Fibroblast of lung (primary cell): ENCODE results near the gene ALMS1. TPM values are rescaled to one million over a fixed set of nuclear protein-coding genes. Genes with fewer than 3 reads are reported as not detected.

Experiments used
- DNase-seq, 2 donors: peaks; one replicate each; pipeline versions ENCODE4 v3.0.0 to v3.0.0-alpha.2; 2010; ENCODE audit warnings: low read depth in 2 of 2
- H2AFZ ChIP-seq: 2 replicates; pipeline ENCODE4 v1.5.1; 2012; ENCODE audit warnings: low read length, control low read depth, inconsistent platforms
- H3K27ac ChIP-seq: 2 replicates; pipeline ENCODE4 v1.5.1; 2011; ENCODE audit warnings: low read length, control low read depth; ENCODE audit not compliant: insufficient read depth
- H3K27me3 ChIP-seq: 2 replicates; pipeline ENCODE4 v1.5.1; 2011; ENCODE audit warnings: mild to moderate bottlenecking, low read length; ENCODE audit not compliant: control insufficient read depth, insufficient read depth
- H3K36me3 ChIP-seq: 2 replicates; pipeline ENCODE4 v1.5.1; 2011; ENCODE audit warnings: low read length; ENCODE audit not compliant: control insufficient read depth, insufficient read depth
- H3K4me1 ChIP-seq: 2 replicates; pipeline ENCODE4 v1.5.1; 2011; ENCODE audit warnings: low read length; ENCODE audit not compliant: control insufficient read depth, insufficient read depth; ENCODE audit errors: extremely low read depth
- H3K4me2 ChIP-seq: 2 replicates; pipeline ENCODE4 v1.5.1; 2011; ENCODE audit warnings: low read length, control low read depth; ENCODE audit not compliant: insufficient read depth; ENCODE audit errors: extremely low read depth
- H3K4me3 ChIP-seq, 4 experiments: fragments of 200-600 bp in 1 of 4; sonication (generic) in 1 of 4; replicated peaks in 1 of 4; 2 replicates each; pipeline ENCODE4 v1.5.1; 2011 to 2016; ENCODE audit warnings: low read length in 4 of 4, low read depth in 3 of 4, mild to moderate bottlenecking in 3 of 4, control low read depth in 2 of 4, inconsistent platforms in 1 of 4, mixed read lengths in 1 of 4; ENCODE audit not compliant: insufficient read depth in 1 of 4; ENCODE audit errors: control extremely low read depth in 1 of 4
- H3K79me2 ChIP-seq: 2 replicates; pipeline ENCODE4 v1.5.1; 2012; ENCODE audit warnings: mild to moderate bottlenecking, low read length, inconsistent platforms; ENCODE audit not compliant: control insufficient read depth, insufficient read depth
- H3K9ac ChIP-seq: 2 replicates; pipeline ENCODE4 v1.5.1; 2011; ENCODE audit warnings: mild to moderate bottlenecking, low read length, control low read depth; ENCODE audit not compliant: insufficient read depth
- H3K9me3 ChIP-seq: 2 replicates; pipeline ENCODE4 v1.5.1; 2012; ENCODE audit warnings: low read depth, low read length; ENCODE audit not compliant: control insufficient read depth, insufficient read depth
- H4K20me1 ChIP-seq: 2 replicates; pipeline ENCODE4 v1.5.1; 2011; ENCODE audit warnings: low read length; ENCODE audit not compliant: control insufficient read depth, insufficient read depth; ENCODE audit errors: extremely low read depth
- CTCF ChIP-seq, 2 donors: IDR thresholded peaks in 1 of 2; conservative IDR thresholded peaks in 1 of 2; 1 replicate in 1 of 2; 2 replicates in 1 of 2; pipeline ENCODE4 v1.5.1; 2011 to 2012; ENCODE audit warnings: low read length in 2 of 2, control low read depth in 1 of 2, inconsistent platforms in 1 of 2, low read depth in 1 of 2, mild to moderate bottlenecking in 1 of 2
- EZH2 ChIP-seq: IDR thresholded peaks from 2 replicates; pipeline ENCODE4 v1.5.1; 2012; ENCODE audit warnings: low read length, control low read depth, mild to moderate bottlenecking; ENCODE audit errors: missing control alignments
- polyA plus RNA-seq, 2 donors: library from polyadenylated mRNA; depleted of rRNA in 1 of 2; stranded (reverse) in 1 of 2; unstranded in 1 of 2; fragments of >200 nt; gene quantifications; 2 replicates each; pipeline ENCODE4 v1.2.1, GENCODE V29; 2011 to 2012; ENCODE audit warnings: missing spikeins in 1 of 2
- total RNA-seq: library from RNA; depleted of rRNA; stranded (reverse); fragments of >200 nt; gene quantifications from 2 replicates; pipeline ENCODE4 v1.2.1, GENCODE V29; 2014

Gene ALMS1
- total and polyA plus RNA-seq, 2 donors (not counting 1 experiment from before 2014, with no cell fraction given), result 7.5 to 13.4 TPM

GRCh38 chr2:73610111-73610510 is 224.5 kb downstream of the ALMS1 start:
- TF ChIP-seq CTCF (conservative IDR thresholded peaks at IDR 0.05 in 1 of 2, IDR thresholded peaks at IDR 0.05 in 1 of 2; ENCODE audit: low read depth in 1 of 2, low read length in 2 of 2), result no peak
- no peak for TF ChIP-seq EZH2
- no peaks in the 10 kb centered on the region for H3K9me3 ChIP-seq
- no peaks in the 10 kb centered on the region for H4K20me1 ChIP-seq
- no peak overlapping the region for H3K9ac ChIP-seq
- no peaks in the 10 kb centered on the region for H3K4me1 ChIP-seq
- H3K27ac ChIP-seq, result no peak overlapping the region
- no peak overlapping the region for H3K4me3 ChIP-seq
- no peaks in the 10 kb centered on the region for H3K27me3 ChIP-seq
- DNase-seq, result peak in 1 of 2 donors; percentile 53
- H3K79me2 ChIP-seq, result no peaks in the 10 kb centered on the region
- H3K4me2 ChIP-seq, result no peak overlapping the region
- no peak overlapping the region for H2AFZ ChIP-seq
- no peaks in the 10 kb centered on the region for H3K36me3 ChIP-seq

- no peak overlapping the region for H3K4me2 ChIP-seq
- no peak overlapping the region for H3K4me3 ChIP-seq
- DNase-seq, result no peak
- no peak overlapping the region for H3K9ac ChIP-seq
- no peaks in the 10 kb centered on the region for H4K20me1 ChIP-seq
- H3K79me2 ChIP-seq, result no peaks in the 10 kb centered on the region
- no peak overlapping the region for H3K27ac ChIP-seq
- H3K4me1 ChIP-seq, result no peaks in the 10 kb centered on the region
- H2AFZ ChIP-seq, result no peak overlapping the region
- TF ChIP-seq EZH2, result no peak
- TF ChIP-seq CTCF (conservative IDR thresholded peaks at IDR 0.05 in 1 of 2, IDR thresholded peaks at IDR 0.05 in 1 of 2; ENCODE audit: low read depth in 1 of 2, low read length in 2 of 2), result no peak
- no peaks in the 10 kb centered on the region for H3K36me3 ChIP-seq
- H3K9me3 ChIP-seq, result no peaks in the 10 kb centered on the region
- no peaks in the 10 kb centered on the region for H3K27me3 ChIP-seq
Observed at GRCh38 chr2:73611193-73611592, 225.6 kb downstream of the ALMS1 start.

- peak in 1 of 2 donors; percentile 7 for DNase-seq
- Histone ChIP-seq H3K4me2 (no peak overlapping the region), H3K9me3 (no peaks in the 10 kb centered on the region), H3K27ac (no peak overlapping the region), H2AFZ (no peak overlapping the region), H4K20me1 (no peaks in the 10 kb centered on the region), H3K27me3 (no peaks in the 10 kb centered on the region), H3K36me3 (no peaks in the 10 kb centered on the region), H3K4me1 (no peaks in the 10 kb centered on the region), H3K4me3 (no peak overlapping the region), H3K9ac (no peak overlapping the region), H3K79me2 (no peaks in the 10 kb centered on the region)
- TF ChIP-seq EZH2, result no peak
Observed at GRCh38 chr2:73611867-73612266, 226.2 kb downstream of the ALMS1 start.
